Transverse colon (tissue), 4 donors: ENCODE results near the gene COPZ2. TPM values are rescaled to one million over a fixed set of nuclear protein-coding genes. Genes with fewer than 3 reads are reported as not detected.

Experiments
- DNase-seq: peaks from one replicate; pipeline ENCODE4 v3.0.0-alpha.2; 2019
- H3K27ac ChIP-seq, 4 donors: fragments of 200-600 bp; sonication (generic); 2 replicates each; pipeline ENCODE4 v1.5.1; 2016 to 2018; ENCODE audit warnings: inconsistent platforms in 4 of 4
- H3K27me3 ChIP-seq: fragments of 200-600 bp; sonication (generic); 2 replicates; pipeline ENCODE4 v1.5.1; 2017; ENCODE audit warnings: inconsistent platforms
- H3K36me3 ChIP-seq, 4 donors: fragments of 200-600 bp; sonication (generic); 2 replicates each; pipeline ENCODE4 v1.5.1; 2017 to 2019; ENCODE audit warnings: inconsistent platforms in 4 of 4
- H3K4me1 ChIP-seq, 4 donors: fragments of 200-600 bp; sonication (generic); 2 replicates each; pipeline ENCODE4 v1.5.1; 2017 to 2020; ENCODE audit warnings: inconsistent platforms in 4 of 4
- H3K4me3 ChIP-seq, 4 donors: fragments of 200-600 bp; sonication (generic); 1 replicate in 1 of 4; 2 replicates in 3 of 4; pipeline versions ENCODE4 v1.5.1 to v1.6.1; 2017 to 2019; ENCODE audit warnings: inconsistent platforms in 4 of 4
- H3K9me3 ChIP-seq, 2 donors: fragments of 200-600 bp; sonication (generic); 2 replicates each; pipeline ENCODE4 v1.5.1; 2017 to 2019; ENCODE audit warnings: inconsistent platforms in 2 of 2
- CTCF ChIP-seq, 5 experiments: fragments of 200-600 bp in 3 of 5; fragments of 450-650 bp in 2 of 5; sonication (generic) in 3 of 5; IDR thresholded peaks; 1 replicate in 2 of 5; 2 replicates in 3 of 5; pipeline ENCODE4 v1.5.1; 2016 to 2017; ENCODE audit warnings: antibody characterized with exemption in 5 of 5, inconsistent platforms in 3 of 5, mild to moderate bottlenecking in 2 of 5, moderate library complexity in 1 of 5
- EP300 ChIP-seq: sonication (generic); formaldehyde crosslinking; IDR thresholded peaks from one replicate; pipeline ENCODE4 v1.6.1; 2017; ENCODE audit warnings: antibody characterized with exemption, low read depth
- POLR2A ChIP-seq: fragments of 450-650 bp; IDR thresholded peaks from one replicate; pipeline ENCODE4 v1.6.1; 2016; ENCODE audit warnings: antibody characterized with exemption, mild to moderate bottlenecking, moderate library complexity
- POLR2AphosphoS5 ChIP-seq, 3 donors: sonication (generic); formaldehyde crosslinking; IDR thresholded peaks; one replicate each; pipeline ENCODE4 v1.6.1; 2016; ENCODE audit warnings: antibody characterized with exemption in 3 of 3
- WGBS, 2 donors: methylation state at CpG; one replicate each; pipeline ENCODE4 v1.1.5; 2018; ENCODE audit warnings: low coverage in 1 of 2; 5-methylcytosine and 5-hydroxymethylcytosine counted together
- in situ Hi-C, 4 donors: fragments of 200-750 bp; cut with MboI; loops; one replicate each; pipeline versions ENCODE4 v1.15.0 to v1.15.1; 2017; ENCODE audit warnings: low sequenced_read_pairs in 3 of 4, low pct_ligation_motif_present in 1 of 4, low pct_unique_long_range_greater_than_20kb in 1 of 4
- intact Hi-C: fragments of 100-400 bp; cut with DNase I; formaldehyde crosslinking; loops from one replicate; pipeline ENCODE4 v1.15.1; 2023; ENCODE audit warnings: low total_unique reads
- total RNA-seq, 4 donors: library from RNA; depleted of rRNA; stranded (reverse); fragments of >200 nt; gene quantifications; one replicate each; pipeline ENCODE4 v1.1.0, GENCODE V29; 2016

The COPZ2 gene
- total RNA-seq, 4 donors from 2014 or later, result 6.0 to 11.2 (median 8.3) TPM

DNA sequence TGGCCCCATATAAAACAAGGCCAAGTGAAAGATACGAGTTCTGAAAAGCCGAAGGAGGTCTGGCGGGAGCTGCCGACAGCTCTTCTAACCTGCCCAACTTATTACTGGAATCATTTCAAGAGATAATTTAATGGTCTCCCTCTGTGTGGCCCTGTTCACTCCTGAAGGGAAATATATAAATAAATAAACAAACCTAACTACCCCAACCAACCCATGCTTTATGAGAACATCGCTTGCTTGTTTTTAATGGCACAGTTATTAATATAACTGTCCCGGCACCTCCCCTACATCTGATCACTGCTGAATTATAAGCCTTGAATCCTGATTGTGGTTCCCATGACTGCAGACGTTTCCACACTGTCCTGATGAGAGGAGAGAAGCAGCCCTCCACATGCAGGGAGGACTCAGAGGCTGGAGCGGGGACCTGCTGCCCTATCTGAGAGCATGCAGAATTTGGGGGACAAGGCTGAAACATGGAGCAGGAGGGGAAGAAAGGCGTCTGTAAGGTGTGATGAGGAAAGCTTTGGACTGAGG lies 44.5 kb downstream of the COPZ2 start:
- TF ChIP-seq EP300, result no peak
- TF ChIP-seq POLR2AphosphoS5 (IDR thresholded peaks at IDR 0.05), result no peak
- TF ChIP-seq POLR2A, result no peak
- no peak for TF ChIP-seq CTCF (IDR thresholded peaks at IDR 0.05)
- intact Hi-C loops, result no loop called here
- WGBS, 2 donors, result 65 to 78% methylated on average over 5 to 9 of the region's 9 CpGs

GRCh38 chr17:47992216-47992615 lies 45.4 kb downstream of the COPZ2 start:
- intact Hi-C loops, result no loop called here
- 62 to 65% methylated on average over 2 to 4 of the region's 4 CpGs for WGBS, 2 donors

More for the DNA sequence above, 44.5 kb downstream of the COPZ2 start:
- Histone ChIP-seq H3K27me3 (no peaks in the 10 kb centered on the region), H3K9me3 (no peaks in the 10 kb centered on the region), H3K27ac (no peak overlapping the region), H3K36me3 (no peaks in the 10 kb centered on the region), H3K4me1 (no peaks in the 10 kb centered on the region), H3K4me3 (no peak overlapping the region)
- in situ Hi-C loops, result no loop called here
- no peak for DNase-seq

DNA sequence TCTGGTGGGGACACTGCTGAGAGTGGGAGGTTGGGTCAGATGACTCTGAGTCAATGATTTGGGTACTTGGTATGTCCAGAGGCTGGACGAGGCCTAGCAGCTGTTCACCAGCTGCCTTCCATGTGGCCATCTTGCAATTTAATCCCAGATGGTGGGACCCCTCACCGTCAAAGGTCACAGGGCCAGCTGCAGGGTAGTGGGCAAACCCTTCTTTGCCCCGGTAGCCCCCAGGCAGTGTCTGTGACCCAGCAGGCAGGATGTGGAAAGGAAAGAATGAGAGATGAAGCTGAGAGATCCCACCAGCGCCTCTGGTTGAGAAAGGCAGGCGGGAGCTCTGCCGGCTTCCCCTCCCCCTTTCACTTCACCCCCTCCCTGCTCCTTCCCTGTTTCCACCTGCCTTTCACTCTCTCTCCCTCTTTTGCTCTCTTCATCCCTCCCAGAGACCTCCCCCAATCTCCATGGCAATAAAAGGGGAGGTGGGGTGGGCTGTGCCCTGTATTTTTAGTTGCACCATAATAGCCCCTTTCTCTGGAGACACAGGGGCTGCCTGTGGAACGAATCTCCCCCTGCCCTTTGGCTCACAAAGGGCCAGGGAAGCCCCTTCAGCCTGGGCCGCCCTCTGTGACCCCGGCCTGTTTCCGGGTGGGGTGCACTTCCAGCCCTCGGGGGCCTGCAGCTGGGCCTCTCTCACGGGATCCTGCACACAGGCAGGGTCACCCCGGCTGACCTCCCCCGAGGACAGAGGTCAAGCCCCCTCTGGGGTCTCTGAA lies 46.5 kb downstream of the COPZ2 start:
- Histone ChIP-seq H3K4me1 (peaks cover 0 to 11% (median 5%) of the 10 kb centered on the region in 4 donors), H3K36me3 (no peaks in the 10 kb centered on the region), H3K9me3 (no peaks in the 10 kb centered on the region), H3K27ac (no peak overlapping the region), H3K27me3 (no peaks in the 10 kb centered on the region), H3K4me3 (no peak overlapping the region)
- in situ Hi-C loops, result no loop called here
- WGBS, 2 donors, result 58 to 60% methylated on average over 2 to 12 of the region's 14 CpGs
- no peak for DNase-seq
- intact Hi-C loops, result no loop called here
- no peak for TF ChIP-seq CTCF (IDR thresholded peaks at IDR 0.05)
- no peak for TF ChIP-seq POLR2AphosphoS5 (IDR thresholded peaks at IDR 0.05)
- TF ChIP-seq EP300, result no peak
- TF ChIP-seq POLR2A, result no peak

More at GRCh38 chr17:47992216-47992615, 45.4 kb downstream of the COPZ2 start:
- DNase-seq, result no peak
- Histone ChIP-seq H3K9me3 (no peaks in the 10 kb centered on the region), H3K27ac (no peak overlapping the region), H3K4me3 (no peak overlapping the region), H3K36me3 (no peaks in the 10 kb centered on the region), H3K4me1 (peaks cover 0 to 7% (median 3%) of the 10 kb centered on the region in 4 donors), H3K27me3 (no peaks in the 10 kb centered on the region)
- TF ChIP-seq CTCF (IDR thresholded peaks at IDR 0.05) (no peak), EP300 (no peak), POLR2AphosphoS5 (IDR thresholded peaks at IDR 0.05) (no peak), POLR2A (no peak)
- in situ Hi-C loops, result no loop called here

DNA sequence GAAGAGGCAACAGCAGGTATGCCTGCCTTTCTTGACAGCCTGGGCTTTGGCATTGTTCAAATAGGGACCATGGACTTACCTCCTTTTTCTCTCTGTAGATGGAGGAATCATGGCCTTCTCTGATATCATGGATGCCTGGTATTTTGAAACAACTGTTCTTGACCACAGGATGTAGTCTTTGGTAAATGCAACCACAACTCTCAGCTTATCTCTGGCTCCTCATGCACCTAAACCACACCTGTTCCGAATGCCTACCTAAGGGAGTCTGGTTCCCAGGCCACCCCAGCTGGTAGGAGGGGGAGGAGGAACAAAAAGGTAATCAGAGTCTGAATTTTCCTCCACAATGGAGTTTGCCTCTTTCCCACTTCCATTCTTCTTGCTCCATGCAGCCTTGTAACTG lies 47.9 kb downstream of the COPZ2 start:
- no peaks in the 10 kb centered on the region for H3K27me3 ChIP-seq
- WGBS, 2 donors, result 71% methylated on average over 1 of the region's 1 CpG; no CpG with 5 or more reads in 1 of the 2 donors
- in situ Hi-C loops, result no loop called here
- H3K9me3 ChIP-seq, result no peaks in the 10 kb centered on the region
- no peaks in the 10 kb centered on the region for H3K36me3 ChIP-seq
- no peak for TF ChIP-seq EP300
- TF ChIP-seq CTCF (IDR thresholded peaks at IDR 0.05), result no peak
- TF ChIP-seq POLR2A, result no peak
- TF ChIP-seq POLR2AphosphoS5 (IDR thresholded peaks at IDR 0.05), result no peak
- no peak overlapping the region for H3K27ac ChIP-seq
- H3K4me1 ChIP-seq, result peaks cover 0 to 11% (median 5%) of the 10 kb centered on the region in 4 donors
- H3K4me3 ChIP-seq, result no peak overlapping the region
- DNase-seq, result no peak
- intact Hi-C loops, result no loop called here
